ENCODE data around the gene ZNF423.

Gene ZNF423

DNA sequence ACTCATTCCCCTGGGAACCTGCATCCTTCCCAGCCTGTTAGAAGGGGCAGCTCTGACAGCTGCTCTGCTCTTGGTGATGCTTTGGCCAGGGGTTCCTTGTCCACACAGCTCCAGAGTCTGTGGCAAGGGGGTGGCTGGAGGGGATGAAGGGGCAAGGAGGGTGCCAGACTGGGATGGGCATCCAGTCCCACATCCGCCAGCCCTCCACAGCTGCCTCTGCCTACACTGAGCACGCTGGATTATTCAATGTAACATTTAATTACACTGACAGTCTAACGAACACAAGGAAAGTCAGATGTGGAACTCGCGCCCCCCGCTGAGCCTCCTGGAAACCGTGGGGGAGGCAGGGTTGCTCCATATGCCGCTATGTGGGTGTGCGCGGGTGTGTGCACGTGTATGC is 381.2 kb downstream of the ZNF423 start:
- no peak for DNase-seq (ENCODE audit: low read depth in 2 of 2)

DNA sequence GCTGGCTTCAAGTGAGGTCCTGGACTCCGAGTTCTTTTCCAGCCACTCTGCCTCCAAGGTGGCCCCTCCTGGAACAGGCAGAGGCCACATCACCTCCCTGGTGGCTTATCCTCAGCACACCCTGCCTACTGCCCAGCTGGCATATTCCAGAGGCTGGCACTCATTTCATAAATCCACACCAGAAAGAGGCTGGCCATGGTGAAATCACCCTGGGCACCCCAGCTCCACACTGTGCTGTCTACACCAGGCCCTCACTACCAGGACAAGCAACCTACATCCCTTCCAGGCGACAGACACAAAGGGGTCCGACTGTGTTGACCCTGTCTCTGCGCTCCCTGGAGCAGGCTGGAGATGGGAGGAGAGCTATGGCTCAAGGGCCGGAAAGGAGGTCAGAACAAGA is 382.1 kb downstream of the ZNF423 start:
- no peak for DNase-seq (ENCODE audit: low read depth in 2 of 2)

DNA sequence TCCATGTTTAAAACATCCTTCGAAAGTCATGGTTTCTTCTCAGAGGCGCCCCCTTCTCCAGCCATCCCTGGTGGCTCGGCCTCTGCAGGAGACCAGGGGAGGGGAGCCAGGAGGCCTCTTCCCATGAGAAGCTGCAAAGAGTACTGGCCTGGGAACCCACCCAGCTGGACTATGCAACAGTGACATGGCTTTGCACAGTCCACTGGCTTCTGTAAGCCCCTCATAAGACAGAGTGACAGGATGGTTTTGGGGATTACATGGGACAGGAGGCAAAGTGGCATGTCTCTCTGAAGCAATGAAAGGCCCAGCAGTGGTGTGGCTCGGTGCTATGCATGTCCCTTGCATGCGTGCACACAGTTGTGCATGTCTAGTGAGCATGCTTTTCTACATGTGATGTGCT is 382.8 kb downstream of the ZNF423 start:
- no peak for DNase-seq (ENCODE audit: low read depth in 2 of 2)

- DNase-seq (ENCODE audit: low read depth in 2 of 2) = no peak
Observed at GRCh38 chr16:49472598-49472997, 383.3 kb downstream of the ZNF423 start.

- DNase-seq (ENCODE audit: low read depth in 2 of 2) = no peak
Observed at GRCh38 chr16:49471038-49471727, 384.7 kb downstream of the ZNF423 start.

- no peak for DNase-seq (ENCODE audit: low read depth in 2 of 2)
Observed at GRCh38 chr16:49470513-49470991, 385.4 kb downstream of the ZNF423 start.

DNA sequence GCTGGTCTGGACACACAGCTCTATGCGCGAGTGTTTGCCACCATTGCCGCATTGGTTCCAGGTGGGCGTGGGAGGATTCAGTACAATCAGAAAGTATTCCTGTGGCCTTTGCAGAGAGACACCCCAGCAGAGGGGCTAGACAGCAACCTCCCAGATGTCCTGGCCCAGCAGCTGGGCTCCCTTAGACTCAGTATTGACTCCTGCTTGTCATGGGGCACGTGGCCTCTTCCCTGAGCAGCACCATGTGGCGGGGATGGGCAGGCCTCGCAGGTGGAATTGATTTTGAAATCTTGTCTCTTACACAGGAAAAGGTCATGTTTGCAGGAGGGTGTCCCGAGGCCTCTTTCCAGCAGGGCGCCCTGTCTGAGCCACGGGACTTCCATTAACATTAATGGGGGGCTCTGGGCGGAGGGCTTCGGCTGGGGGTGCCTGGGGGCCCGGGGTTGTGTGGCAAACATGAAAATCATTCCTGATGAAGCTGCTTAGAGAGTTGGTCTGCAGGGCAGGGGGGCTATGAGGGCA is 385.9 kb downstream of the ZNF423 start:
- no peak for DNase-seq (ENCODE audit: low read depth in 2 of 2)

DNA sequence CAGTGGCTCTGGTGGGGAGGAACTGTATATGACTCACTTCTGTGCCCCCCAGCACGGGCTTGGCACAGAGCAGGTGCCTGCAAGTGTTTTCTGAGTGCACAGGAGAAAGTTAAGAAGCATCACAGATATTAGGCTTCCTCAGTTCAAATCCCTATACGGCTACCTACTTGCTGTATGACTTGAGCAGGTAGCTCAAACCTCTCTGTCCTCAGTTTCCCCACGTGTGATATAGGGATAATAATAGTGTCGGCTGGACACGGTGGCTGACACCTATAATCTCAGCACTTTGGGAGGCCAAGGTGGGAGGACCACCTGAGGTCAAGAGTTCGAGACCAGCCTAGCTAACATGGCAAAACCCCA is 386.6 kb downstream of the ZNF423 start:
- no peak for DNase-seq (ENCODE audit: low read depth in 2 of 2)

DNA sequence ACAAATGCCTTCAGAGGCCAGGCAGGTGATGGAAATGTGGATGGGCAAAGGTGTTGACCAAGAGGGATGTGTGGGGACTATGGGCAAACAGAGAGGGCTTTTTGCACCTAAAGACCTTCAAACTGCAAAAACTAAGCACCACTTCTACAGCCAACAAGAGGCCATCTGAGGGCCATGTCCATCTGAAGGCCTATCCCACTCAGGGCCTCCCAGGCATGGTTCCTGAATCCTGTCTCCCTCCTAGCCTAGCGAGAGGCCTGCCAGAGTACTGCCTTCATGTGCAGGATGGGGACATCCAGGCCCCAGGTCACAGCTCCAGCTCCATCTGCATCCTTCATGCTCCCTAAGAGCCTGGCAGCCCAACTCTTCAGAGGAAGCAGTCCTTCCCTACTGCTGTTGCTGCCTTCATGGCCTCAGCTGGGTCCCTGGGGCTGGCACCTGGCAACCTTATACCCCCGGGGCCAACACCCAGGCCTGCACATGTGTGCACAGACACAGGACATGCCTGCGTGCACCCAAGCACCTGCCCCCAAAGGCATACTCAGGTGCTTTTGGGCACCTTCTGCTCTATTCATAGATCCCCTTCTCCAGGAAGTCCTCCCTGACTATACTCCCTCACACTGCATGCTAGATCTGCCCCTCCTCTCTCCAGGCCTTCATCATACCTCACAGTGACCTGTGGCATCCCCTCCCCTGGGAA is 387.2 kb downstream of the ZNF423 start:
- DNase-seq (ENCODE audit: low read depth in 2 of 2) = no peak

DNA sequence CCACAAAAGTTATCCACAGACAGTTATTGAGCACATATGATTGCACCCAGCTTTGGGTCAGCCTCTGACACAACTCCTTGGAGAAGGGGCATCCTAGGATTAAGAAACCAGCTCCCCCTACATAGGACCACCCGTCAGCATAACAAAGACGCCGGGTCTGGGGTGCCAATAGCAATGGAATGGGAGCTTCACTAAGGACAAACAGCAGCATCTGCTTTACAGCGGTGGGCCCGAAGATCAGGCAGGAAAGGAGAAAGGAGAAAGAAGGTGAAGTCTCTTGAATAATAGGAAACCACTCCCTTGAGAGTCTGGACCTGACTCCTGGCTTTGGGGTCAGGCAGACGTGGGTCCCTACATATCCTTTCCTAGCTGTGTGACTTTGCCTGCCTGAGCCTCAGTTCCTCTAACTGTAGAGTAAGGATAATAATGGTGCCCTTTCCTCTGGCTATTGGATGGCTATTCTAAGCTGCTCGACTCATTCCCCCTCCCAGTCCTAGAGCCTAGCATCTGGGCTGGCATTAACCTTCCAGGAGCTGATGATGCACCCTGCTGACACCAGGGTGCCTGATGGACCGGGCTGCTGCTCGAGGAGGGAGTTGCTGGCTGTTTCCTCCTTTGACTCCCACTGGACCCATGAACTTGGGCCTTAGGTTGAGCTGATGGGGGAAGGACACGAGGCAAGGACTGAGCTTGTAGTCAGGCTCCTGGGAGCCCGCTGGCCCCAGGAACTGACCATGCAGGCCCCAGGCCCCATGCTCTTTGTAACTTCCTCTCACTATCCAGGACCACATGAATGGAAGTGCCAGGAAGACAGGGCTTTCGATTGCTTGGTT is 388.2 kb downstream of the ZNF423 start:
- DNase-seq (ENCODE audit: low read depth in 2 of 2) = no peak

DNA sequence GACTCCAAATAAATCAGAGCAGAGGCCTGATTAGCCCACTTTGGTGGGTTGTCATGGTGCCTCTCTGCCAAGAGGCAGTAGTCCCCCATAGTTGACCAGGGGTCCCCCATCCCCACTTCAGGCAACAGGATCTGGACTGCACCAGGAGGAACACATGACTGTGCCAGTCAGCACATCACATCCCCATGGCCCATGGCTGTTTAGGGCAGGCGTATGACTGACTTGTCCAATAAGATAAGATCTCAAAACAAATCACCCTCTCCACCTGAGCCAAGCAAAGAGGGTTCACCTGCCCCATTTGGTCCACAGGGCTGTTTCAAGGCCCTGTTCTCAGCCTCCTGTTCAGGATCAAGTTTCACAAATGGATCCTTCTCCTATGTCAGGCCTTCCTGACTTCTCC is 389.0 kb downstream of the ZNF423 start:
- no peak for DNase-seq (ENCODE audit: low read depth in 2 of 2)

- no peak for DNase-seq (ENCODE audit: low read depth in 2 of 2)
Observed at GRCh38 chr16:49466529-49466831, 389.4 kb downstream of the ZNF423 start.

DNA sequence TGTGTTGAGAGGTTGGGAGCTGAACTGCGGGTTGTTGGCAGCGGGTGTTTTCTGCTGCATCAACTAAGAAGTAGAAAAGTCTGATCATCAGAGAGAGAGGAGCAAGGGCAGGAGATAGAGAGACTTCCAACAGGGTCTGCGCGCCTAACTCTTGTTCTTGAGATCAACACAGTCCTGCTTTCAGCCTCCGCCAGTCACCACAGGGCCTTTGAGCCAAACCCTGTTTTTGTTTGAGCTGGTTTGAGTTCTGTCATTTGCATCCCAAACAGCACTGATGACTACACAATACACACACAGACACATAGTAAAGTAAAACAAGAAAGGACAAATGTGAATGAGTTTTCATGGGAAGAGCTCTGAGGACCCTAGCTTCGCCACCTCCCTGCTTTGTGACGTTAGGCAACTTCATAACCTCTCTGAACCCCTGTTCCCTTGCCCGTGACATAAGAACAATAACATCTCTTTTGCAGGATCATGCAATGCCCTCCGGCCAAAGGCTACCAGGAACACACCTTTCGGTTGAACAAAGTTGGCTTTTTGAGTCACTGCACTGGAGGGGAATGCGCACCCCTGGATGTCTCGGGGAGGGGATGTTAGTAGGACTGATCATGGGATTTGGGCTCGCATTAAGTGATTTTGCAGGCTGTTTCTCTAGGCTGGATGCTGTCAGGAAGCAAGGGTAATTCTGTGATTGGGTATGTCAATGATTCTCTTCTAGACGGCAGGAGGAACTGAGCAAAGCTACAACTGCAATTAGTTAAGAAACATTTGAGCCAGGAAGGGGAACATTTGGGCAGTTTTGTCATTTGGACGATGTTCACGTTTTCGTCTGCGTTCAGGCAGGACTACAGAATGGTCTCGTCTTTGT is 390.0 kb downstream of the ZNF423 start:
- DNase-seq (ENCODE audit: low read depth in 2 of 2) = no peak

- no peak for DNase-seq (ENCODE audit: low read depth in 2 of 2)
Observed at GRCh38 chr16:49464877-49465504, 390.9 kb downstream of the ZNF423 start.

DNA sequence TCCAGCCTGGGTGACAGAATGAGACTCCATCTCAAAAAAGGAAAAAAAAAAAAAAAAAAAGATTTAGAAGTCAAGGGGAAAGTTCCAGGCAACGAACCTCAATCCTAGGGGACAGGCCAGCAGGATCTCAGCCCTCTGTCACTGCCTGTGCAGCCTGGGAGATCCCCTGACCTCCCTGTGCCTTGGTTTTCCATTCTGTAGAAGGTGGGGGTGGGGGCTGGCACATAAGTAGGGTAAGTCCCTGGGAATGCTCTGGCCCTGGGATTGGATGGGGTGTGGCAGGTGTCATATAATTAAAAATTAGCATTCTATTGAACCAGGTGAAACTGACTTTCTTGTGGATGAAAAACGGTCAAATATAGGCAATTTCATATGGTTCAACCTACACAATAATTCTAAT is 391.8 kb downstream of the ZNF423 start:
- no peak for DNase-seq (ENCODE audit: low read depth in 2 of 2)

DNA sequence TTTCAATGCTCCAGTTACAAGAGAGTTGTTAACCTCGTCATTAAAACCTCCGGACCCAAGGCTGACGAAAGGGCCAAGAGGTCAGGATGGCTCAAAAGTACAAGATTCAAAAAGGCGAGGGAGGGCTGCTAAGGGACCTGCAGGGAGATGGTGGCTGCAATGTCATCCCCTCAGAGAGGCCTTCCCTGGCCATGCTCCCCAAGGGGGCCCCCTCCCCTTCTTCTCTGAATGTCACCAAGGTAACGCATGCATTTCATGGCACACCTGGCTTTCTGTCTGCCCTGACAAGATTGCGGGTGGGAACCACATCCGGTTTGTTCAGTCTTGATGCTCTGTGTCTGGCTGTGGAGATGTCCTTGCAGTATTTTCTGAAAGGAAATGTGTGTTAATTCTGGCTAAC is 392.4 kb downstream of the ZNF423 start:
- DNase-seq (ENCODE audit: low read depth in 2 of 2) = peak in 1 of 2 experiments; percentile 57

GRCh38 chr16:49462989-49463371 is 392.9 kb downstream of the ZNF423 start:
- no peak for DNase-seq (ENCODE audit: low read depth in 2 of 2)

DNA sequence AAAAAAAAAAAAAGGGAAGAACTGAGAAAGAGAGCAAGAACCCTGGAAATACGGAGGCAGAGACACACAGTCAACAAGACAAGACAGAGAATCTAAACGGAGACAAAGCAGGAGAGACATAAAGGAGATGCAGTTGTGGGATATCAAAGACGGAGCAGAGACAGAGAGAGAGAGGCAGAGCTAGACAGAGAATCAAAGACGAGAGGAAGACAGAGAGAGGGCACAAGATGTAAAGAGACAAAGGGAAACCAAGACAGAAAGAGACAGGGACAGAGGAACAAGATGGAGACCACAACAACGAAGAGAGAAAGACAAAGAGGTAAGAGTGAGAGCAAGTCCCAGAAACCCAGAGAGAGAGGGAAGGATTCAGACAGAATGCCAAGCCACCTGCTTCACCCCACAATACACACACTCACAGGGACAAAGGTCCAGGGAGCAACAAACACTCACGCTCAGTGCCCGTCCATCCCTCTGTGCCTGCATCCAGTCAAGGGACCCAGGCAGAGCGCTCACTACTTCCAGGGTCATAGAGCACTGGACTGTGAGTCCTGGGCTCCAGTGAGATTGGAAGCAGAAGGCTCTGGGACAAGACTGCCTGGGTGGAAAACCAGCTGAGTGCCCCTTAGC is 393.4 kb downstream of the ZNF423 start:
- no peak for DNase-seq (ENCODE audit: low read depth in 2 of 2)

GRCh38 chr16:49461517-49461951 is 394.4 kb downstream of the ZNF423 start:
- no peak for DNase-seq (ENCODE audit: low read depth in 2 of 2)

GRCh38 chr16:49460786-49461470 is 395.0 kb downstream of the ZNF423 start:
- no peak for DNase-seq (ENCODE audit: low read depth in 2 of 2)

Measured in stimulated activated CD4-positive, alpha-beta T cell treated with anti-CD3 and anti-CD28 coated beads, Interleukin-12 subunit alpha, Interleukin-12 subunit beta, amount 100 ng/mL, for 24 hours (primary cell).